GM19099 (cell line): ENCODE data around the gene RAMACL.

Experiments
- POLR2A ChIP-seq: IDR thresholded peaks from 3 replicates; pipeline ENCODE4 v1.6.1; 2011; ENCODE audit warnings: low read depth; ENCODE audit not compliant: insufficient read length; ENCODE audit errors: extremely low read depth

RAMACL gene

GRCh38 chr6:166575205-166575604 lies 11.3 kb downstream of the RAMACL start:
- no peak for TF ChIP-seq POLR2A

GRCh38 chr6:166573511-166574216 lies 12.8 kb downstream of the RAMACL start:
- no peak for TF ChIP-seq POLR2A

- no peak for TF ChIP-seq POLR2A
These were observed 13.9 kb downstream of the RAMACL start for GRCh38 chr6:166572370-166573261.

- TF ChIP-seq POLR2A = no peak
These were observed 15.4 kb downstream of the RAMACL start for GRCh38 chr6:166570929-166571713.

- no peak for TF ChIP-seq POLR2A
These were observed 17.3 kb downstream of the RAMACL start for GRCh38 chr6:166569206-166569605.

- TF ChIP-seq POLR2A = no peak
These were observed 18.7 kb downstream of the RAMACL start for GRCh38 chr6:166567813-166568212.

- TF ChIP-seq POLR2A = no peak
These were observed 19.4 kb downstream of the RAMACL start for GRCh38 chr6:166567107-166567506.

- TF ChIP-seq POLR2A = no peak
These were observed 20.2 kb downstream of the RAMACL start for GRCh38 chr6:166566026-166567011.

- TF ChIP-seq POLR2A = no peak
These were observed 21.2 kb downstream of the RAMACL start for GRCh38 chr6:166565084-166565967.

- no peak for TF ChIP-seq POLR2A
These were observed 22.7 kb downstream of the RAMACL start for GRCh38 chr6:166563805-166564204.

- no peak for TF ChIP-seq POLR2A
These were observed 23.3 kb downstream of the RAMACL start for GRCh38 chr6:166563200-166563599.

GRCh38 chr6:166562726-166563125 lies 23.8 kb downstream of the RAMACL start:
- TF ChIP-seq POLR2A = no peak

- TF ChIP-seq POLR2A = no peak
These were observed 24.6 kb downstream of the RAMACL start for GRCh38 chr6:166561771-166562359.
